Measurements from ENCODE around the gene CPLANE1.
"Not testable (repeated sequence)": the region's sequence is repeated elsewhere in the genome, so short reads cannot be mapped to it uniquely, and the experiment has no call there.

Gene CPLANE1

GRCh38 chr5:37248970-37249814, at the start of gene CPLANE1:
Gene CPLANE1 (minus strand): TSS chr5:37249376. CDS start chr5:37247698, 1,678 bp downstream.
- DNase-seq = peak; percentile 60

GRCh38 chr5:37296313-37296712, 47.1 kb upstream of the CPLANE1 start:
- DNase-seq = not testable (repeated sequence)

DNA sequence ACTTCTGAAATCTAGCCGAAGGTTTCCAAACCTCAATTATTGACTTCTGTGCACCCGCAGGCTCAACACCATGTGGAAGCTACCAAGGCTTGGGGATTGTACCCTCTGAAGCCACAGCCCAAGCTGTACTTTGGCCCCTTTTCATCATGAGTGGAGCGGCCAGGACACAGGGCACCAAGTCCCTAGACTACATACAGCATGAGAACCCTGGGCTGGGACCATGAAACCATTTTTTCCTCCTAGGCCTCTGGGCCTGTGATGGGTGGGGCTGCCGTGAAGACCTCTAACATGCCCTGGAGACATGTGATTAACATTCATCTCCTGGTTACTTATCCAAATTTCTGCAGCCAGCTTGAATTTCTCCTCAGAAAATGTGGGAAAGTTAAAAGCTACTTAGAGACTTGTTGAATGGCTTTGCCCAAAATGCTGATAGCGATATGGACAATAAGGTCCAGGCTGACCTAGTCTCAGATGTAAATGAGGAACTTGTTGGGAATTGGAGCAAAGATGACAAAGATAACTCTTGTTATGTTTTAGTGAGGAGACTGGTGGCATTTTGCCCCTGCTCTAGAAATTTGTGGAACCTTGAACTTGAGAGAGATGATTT, 34.1 kb upstream of the CPLANE1 start:
- DNase-seq = no peak

DNA sequence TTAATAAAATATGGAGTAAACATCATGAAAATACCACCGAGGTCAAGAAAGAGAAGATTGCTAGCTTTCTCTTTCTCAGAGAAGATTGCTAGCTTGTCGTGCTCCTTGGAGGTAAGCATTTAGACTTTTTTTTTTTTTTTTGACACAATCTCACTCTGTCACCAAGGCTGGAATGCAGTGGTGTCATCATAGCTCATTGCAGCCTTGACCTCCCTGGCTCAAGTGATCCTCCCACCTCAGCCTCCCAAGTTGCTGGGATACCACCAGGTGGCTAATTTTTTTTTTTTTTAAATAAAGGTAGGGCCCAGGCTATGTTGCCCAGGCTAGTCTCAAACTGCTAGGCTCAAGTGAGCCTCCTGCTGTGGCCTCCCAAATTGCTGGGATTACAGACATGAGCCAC, 26.3 kb upstream of the CPLANE1 start:
- DNase-seq = no peak

- no peak for DNase-seq
Observed at GRCh38 chr5:37272511-37272910, 23.3 kb upstream of the CPLANE1 start.

GRCh38 chr5:37268100-37268499, 18.9 kb upstream of the CPLANE1 start:
- not testable (repeated sequence) for DNase-seq

DNA sequence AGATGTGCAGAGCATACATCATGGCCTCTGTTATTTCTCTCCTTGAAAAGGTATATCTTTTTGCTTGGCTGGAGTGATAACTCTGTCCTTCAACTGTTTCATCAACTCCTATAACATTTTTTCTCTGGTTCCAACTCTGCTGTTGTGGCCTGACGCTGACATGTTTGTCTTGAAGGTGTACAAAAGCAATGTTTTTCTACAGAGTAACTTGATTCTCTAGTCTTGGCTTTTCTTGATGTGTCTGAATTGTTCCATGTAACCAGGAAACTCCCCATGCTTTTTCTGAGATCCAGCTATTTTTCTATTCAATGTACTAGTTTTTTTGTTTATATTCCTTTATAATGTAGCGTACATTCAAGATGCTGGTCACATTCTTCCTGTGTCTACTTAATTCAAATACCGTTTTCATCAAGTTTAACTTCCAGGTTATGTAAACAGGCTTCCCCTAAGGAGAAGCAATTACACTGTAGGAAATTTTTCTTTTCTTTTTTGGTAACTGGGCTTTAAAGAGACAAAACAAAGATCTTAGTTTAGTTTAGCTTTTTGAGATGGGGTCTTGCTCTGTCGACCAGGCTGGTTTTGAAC, 6.7 kb upstream of the CPLANE1 start:
- no peak for DNase-seq

DNA sequence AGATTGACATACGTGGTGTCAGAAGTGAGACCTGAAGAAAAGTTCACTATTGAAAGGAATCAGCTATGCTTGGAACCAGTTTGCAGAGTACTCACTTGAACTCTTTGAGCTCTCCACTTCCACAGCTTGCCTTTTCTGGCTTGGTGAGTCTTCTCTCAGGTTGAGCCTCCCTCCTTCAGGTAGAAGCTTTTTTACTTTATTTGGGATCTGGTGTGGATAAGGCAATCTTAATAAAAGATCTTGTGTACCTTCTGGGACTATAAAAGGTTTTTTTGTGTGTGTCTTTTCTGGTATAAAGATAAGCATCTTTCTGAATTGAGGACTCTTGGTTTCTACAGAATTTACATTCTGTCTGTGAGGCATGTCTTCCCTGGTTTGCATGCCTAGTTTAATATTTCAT, 5.4 kb upstream of the CPLANE1 start:
- no peak for DNase-seq

- no peak for DNase-seq
Observed at GRCh38 chr5:37251665-37252064, 2.5 kb upstream of the CPLANE1 start.

- no peak for DNase-seq
Observed at GRCh38 chr5:37249815-37250164, 614 bp upstream of the CPLANE1 start.

- no peak for DNase-seq
Observed at GRCh38 chr5:37248421-37248969, 681 bp downstream of the CPLANE1 start.

GRCh38 chr5:37247496-37247895, 1.7 kb downstream of the CPLANE1 start:
- DNase-seq = no peak

GRCh38 chr5:37247036-37247435, 2.1 kb downstream of the CPLANE1 start:
- DNase-seq = no peak

- DNase-seq = no peak
Observed at GRCh38 chr5:37234288-37234687, 14.9 kb downstream of the CPLANE1 start.

- no peak for DNase-seq
Observed at GRCh38 chr5:37226377-37226776, 22.8 kb downstream of the CPLANE1 start.

- no peak for DNase-seq
Observed at GRCh38 chr5:37222181-37222580, 27.0 kb downstream of the CPLANE1 start.

DNA sequence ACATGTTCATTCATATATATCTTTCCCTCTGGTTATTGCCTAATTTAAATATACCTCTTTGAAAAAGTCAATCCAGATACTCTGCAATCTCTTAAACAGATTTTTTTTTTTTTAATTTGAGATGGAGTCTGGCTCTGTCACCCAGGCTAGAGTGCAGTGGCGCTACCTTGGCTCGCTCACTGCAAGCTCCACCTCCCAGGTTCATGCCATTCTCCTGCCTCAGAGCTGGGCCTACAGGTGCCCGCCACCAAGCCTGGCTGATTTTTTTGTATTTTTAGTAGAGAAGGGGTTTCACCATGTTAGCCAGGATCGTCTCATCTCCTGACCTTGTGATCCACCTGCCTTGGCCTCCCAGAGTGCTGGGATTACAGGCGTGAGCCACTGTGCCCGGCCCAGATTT, 28.8 kb downstream of the CPLANE1 start:
- DNase-seq = not testable (repeated sequence)

DNA sequence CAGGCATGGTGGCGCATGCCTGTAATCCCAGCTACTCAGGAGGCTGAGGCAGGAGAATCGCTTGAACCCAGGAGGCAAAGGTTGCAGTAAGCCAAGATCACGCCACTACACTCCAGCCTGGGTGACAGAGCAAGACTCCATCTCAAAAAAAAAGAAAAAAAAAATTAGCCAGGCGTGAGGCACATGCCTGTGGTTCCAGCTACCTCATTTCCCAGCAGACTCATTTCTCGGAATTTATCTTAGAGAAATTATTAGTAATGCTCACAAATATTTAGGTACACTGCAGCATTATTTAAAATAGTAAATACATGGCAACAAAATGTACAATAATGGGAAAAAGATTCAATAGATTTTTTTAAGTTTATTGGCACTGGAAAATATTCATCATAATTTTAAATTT, 29.8 kb downstream of the CPLANE1 start:
- DNase-seq = not testable (repeated sequence)

GRCh38 chr5:37217976-37218375, 31.2 kb downstream of the CPLANE1 start:
- DNase-seq = no peak

GRCh38 chr5:37214550-37214949, 34.6 kb downstream of the CPLANE1 start:
- no peak for DNase-seq

- DNase-seq = no peak
Observed at GRCh38 chr5:37212096-37212495, 37.1 kb downstream of the CPLANE1 start.

GRCh38 chr5:37211661-37212060, 37.5 kb downstream of the CPLANE1 start:
- DNase-seq = no peak

- no peak for DNase-seq
Observed at GRCh38 chr5:37208883-37209797, 40.0 kb downstream of the CPLANE1 start.
